Retinal pigment epithelial cell (primary cell): Measurements from ENCODE around the gene IFNB1.

ENCODE experiments used
- DNase-seq: peaks from one replicate; pipeline ENCODE4 v3.0.0-alpha.2; 2010; ENCODE audit warnings: low read depth
- H3K4me3 ChIP-seq: 2 replicates; pipeline ENCODE4 v1.5.1; 2011; ENCODE audit warnings: mild to moderate bottlenecking, low read length, control low read depth, moderate library complexity
- CTCF ChIP-seq: conservative IDR thresholded peaks from 2 replicates; pipeline ENCODE4 v1.5.1; 2011; ENCODE audit warnings: low read depth, low read length, control low read depth, inconsistent platforms

IFNB1 gene

GRCh38 chr9:21104787-21105186, 27.0 kb upstream of the IFNB1 start:
- TF ChIP-seq CTCF = no peak
- no peak for DNase-seq
- H3K4me3 ChIP-seq = no peak overlapping the region

GRCh38 chr9:21102305-21102704, 24.6 kb upstream of the IFNB1 start:
- H3K4me3 ChIP-seq = no peak overlapping the region
- no peak for DNase-seq
- no peak for TF ChIP-seq CTCF

- no peak for TF ChIP-seq CTCF
- no peak overlapping the region for H3K4me3 ChIP-seq
- DNase-seq = no peak
Observed at GRCh38 chr9:21097817-21098216, 20.1 kb upstream of the IFNB1 start.

GRCh38 chr9:21096901-21097255, 19.1 kb upstream of the IFNB1 start:
- no peak for DNase-seq
- no peak overlapping the region for H3K4me3 ChIP-seq
- TF ChIP-seq CTCF = no peak

GRCh38 chr9:21096172-21096900, 18.6 kb upstream of the IFNB1 start:
- DNase-seq = no peak
- no peak overlapping the region for H3K4me3 ChIP-seq
- TF ChIP-seq CTCF = no peak

GRCh38 chr9:21095561-21095960, 17.8 kb upstream of the IFNB1 start:
- TF ChIP-seq CTCF = no peak
- no peak for DNase-seq
- no peak overlapping the region for H3K4me3 ChIP-seq

GRCh38 chr9:21086538-21086937, 8.8 kb upstream of the IFNB1 start:
- H3K4me3 ChIP-seq = no peak overlapping the region
- DNase-seq = no peak
- no peak for TF ChIP-seq CTCF
